Prostate gland (tissue), 2 donors: ENCODE data around the gene NFATC4.

ENCODE experiments used
- CTCF ChIP-seq, 4 experiments: fragments of 200-600 bp in 2 of 4; fragments of 450-650 bp in 2 of 4; sonication (generic) in 2 of 4; IDR thresholded peaks; 1 replicate in 3 of 4; 2 replicates in 1 of 4; pipeline ENCODE4 v1.5.1; 2016 to 2019; ENCODE audit warnings: antibody characterized with exemption in 4 of 4, mild to moderate bottlenecking in 2 of 4, moderate library complexity in 2 of 4
- POLR2AphosphoS5 ChIP-seq: sonication (generic); formaldehyde crosslinking; IDR thresholded peaks from one replicate; pipeline ENCODE4 v1.6.1; 2017; ENCODE audit warnings: antibody characterized with exemption

- no peak for TF ChIP-seq CTCF (IDR thresholded peaks at IDR 0.05)
- TF ChIP-seq POLR2AphosphoS5: no peak
Observed at GRCh38 chr14:24369907-24370687, 2.1 kb downstream of the NFATC4 start.
